ENCODE results near the gene PIP4K2A.
A peak's percentile ranks its signal among the peaks of the same experiment; 100 is the strongest.

Gene PIP4K2A

GRCh38 chr10:22557321-22557720, 157.1 kb downstream of the PIP4K2A start:
- H3K36me3 ChIP-seq (ENCODE audit: control insufficient read depth, insufficient read depth, low read length, severe bottlenecking), result no peaks in the 10 kb centered on the region
- DNase-seq (ENCODE audit: low read depth), result peak; percentile 35
- H3K9ac ChIP-seq (ENCODE audit: low read length), result no peak overlapping the region
- no peaks in the 10 kb centered on the region for H3K27me3 ChIP-seq (replicated peaks; ENCODE audit: control insufficient read depth, insufficient read depth, low read length)
- H3K4me3 ChIP-seq (ENCODE audit: low read length), result no peak overlapping the region
- peaks cover 22% of the 10 kb centered on the region for H3K4me1 ChIP-seq (ENCODE audit: control insufficient read depth, insufficient read depth, low read length)
- H3K9me3 ChIP-seq (ENCODE audit: control insufficient read depth, low read length), result no peaks in the 10 kb centered on the region

DNA sequence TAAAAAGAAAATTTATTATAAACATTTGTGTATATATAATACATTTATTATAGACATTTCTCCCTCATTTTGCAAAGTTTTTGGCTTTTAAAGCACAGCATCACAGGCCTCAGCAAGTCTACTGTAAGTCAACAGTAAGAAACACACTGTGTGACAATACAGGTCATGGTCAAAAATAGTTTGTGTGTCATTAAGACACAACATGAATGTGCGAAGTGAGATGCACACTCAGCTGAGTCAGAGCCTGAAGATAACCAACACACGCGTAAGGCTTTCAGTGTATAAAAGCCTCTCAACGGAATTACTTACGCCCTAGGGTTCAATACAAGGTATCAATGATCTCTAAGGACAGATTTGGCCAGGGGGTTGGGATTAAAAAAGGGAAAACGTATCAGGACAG, 157.6 kb downstream of the PIP4K2A start:
- Histone ChIP-seq H3K36me3 (ENCODE audit: control insufficient read depth, insufficient read depth, low read length, severe bottlenecking) (peaks cover under 1% of the 10 kb centered on the region), H3K9me3 (ENCODE audit: control insufficient read depth, low read length) (no peaks in the 10 kb centered on the region), H3K4me3 (ENCODE audit: low read length) (no peak overlapping the region), H3K27me3 (replicated peaks; ENCODE audit: control insufficient read depth, insufficient read depth, low read length) (no peaks in the 10 kb centered on the region), H3K4me1 (ENCODE audit: control insufficient read depth, insufficient read depth, low read length) (peaks cover 22% of the 10 kb centered on the region), H3K9ac (ENCODE audit: low read length) (no peak overlapping the region)
- DNase-seq (ENCODE audit: low read depth), result no peak

DNA sequence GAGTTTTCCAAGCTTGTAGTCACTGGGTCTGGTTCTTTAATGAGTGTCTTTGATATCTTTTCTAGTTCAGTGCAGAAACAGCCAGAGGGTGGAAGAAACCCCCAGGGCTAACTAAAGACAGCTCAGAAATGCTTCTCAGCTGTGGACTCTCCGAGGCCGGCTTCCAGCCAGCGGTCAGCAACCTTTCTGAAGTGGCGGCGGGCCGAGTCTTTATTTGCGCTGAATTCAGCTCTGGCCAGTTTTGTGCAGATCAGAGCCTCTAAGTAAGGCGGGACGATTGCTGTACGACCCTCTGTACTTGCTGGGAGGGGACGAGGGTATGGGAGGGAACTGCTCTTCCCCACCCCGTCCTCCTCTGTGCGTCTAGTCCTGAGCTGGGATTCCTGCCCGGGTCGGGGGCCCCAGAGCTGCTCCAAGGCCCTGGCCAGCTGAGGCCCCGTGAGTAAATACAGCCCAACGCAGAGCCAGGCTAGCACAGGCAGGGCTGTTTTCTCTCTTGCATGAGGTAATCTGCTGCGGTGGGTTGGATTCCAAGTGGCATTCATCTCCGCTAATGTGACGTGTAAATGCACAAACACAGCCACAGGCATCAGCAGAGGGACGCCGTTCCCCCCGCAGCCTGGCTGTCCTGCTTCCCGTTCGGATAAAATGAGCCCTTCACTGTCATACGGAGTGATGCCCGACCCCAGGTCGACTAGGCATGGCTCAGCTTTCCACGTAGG, 159.8 kb downstream of the PIP4K2A start:
- peak overlapping the region; percentile 70 for H3K9ac ChIP-seq (ENCODE audit: low read length)
- H3K9me3 ChIP-seq (ENCODE audit: control insufficient read depth, low read length), result no peaks in the 10 kb centered on the region
- H3K4me3 ChIP-seq (ENCODE audit: low read length), result peak overlapping the region; percentile 71
- peaks cover 14% of the 10 kb centered on the region for H3K36me3 ChIP-seq (ENCODE audit: control insufficient read depth, insufficient read depth, low read length, severe bottlenecking)
- H3K4me1 ChIP-seq (ENCODE audit: control insufficient read depth, insufficient read depth, low read length), result peaks cover 22% of the 10 kb centered on the region
- H3K27me3 ChIP-seq (replicated peaks; ENCODE audit: control insufficient read depth, insufficient read depth, low read length), result no peaks in the 10 kb centered on the region
- DNase-seq (ENCODE audit: low read depth), result no peak

DNA sequence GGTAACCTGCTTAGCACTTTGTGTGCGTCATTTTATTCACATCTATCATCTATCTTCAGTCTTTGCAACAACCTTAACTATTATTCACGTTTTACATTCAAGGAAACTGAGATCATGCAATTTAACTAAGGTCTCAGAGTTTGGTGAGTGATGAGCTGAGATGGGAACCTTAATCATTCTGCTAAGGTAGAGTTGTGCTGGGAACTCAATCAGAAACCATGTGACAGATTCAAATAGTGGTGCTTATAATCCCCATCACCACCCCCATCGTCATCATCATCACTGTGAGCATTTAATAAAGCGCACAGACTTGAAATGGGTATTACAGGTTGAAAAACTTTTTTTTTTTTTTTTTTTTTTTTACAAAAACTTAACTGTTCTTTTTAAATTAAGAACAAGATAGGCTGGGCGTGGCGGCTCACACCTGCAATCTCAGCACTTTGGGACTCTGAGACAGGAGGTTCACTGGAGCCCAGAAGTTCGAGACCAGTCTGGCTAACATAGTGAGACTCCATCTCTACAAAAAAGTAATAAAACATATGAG, 160.9 kb downstream of the PIP4K2A start:
- Histone ChIP-seq H3K9ac (ENCODE audit: low read length) (no peak overlapping the region), H3K36me3 (ENCODE audit: control insufficient read depth, insufficient read depth, low read length, severe bottlenecking) (peaks cover 19% of the 10 kb centered on the region), H3K4me3 (ENCODE audit: low read length) (no peak overlapping the region), H3K9me3 (ENCODE audit: control insufficient read depth, low read length) (no peaks in the 10 kb centered on the region), H3K4me1 (ENCODE audit: control insufficient read depth, insufficient read depth, low read length) (peaks cover 22% of the 10 kb centered on the region), H3K27me3 (replicated peaks; ENCODE audit: control insufficient read depth, insufficient read depth, low read length) (no peaks in the 10 kb centered on the region)
- DNase-seq (ENCODE audit: low read depth), result no peak

GRCh38 chr10:22552888-22553378, 161.4 kb downstream of the PIP4K2A start:
- no peaks in the 10 kb centered on the region for H3K27me3 ChIP-seq (replicated peaks; ENCODE audit: control insufficient read depth, insufficient read depth, low read length)

GRCh38 chr10:22551681-22552365, 162.6 kb downstream of the PIP4K2A start:
- H3K36me3 ChIP-seq (ENCODE audit: control insufficient read depth, insufficient read depth, low read length, severe bottlenecking), result peaks cover 36% of the 10 kb centered on the region
- H3K27me3 ChIP-seq (replicated peaks; ENCODE audit: control insufficient read depth, insufficient read depth, low read length), result no peaks in the 10 kb centered on the region
- no peak overlapping the region for H3K4me3 ChIP-seq (ENCODE audit: low read length)
- no peak for DNase-seq (ENCODE audit: low read depth)
- H3K4me1 ChIP-seq (ENCODE audit: control insufficient read depth, insufficient read depth, low read length), result peaks cover 22% of the 10 kb centered on the region
- H3K9ac ChIP-seq (ENCODE audit: low read length), result no peak overlapping the region
- no peaks in the 10 kb centered on the region for H3K9me3 ChIP-seq (ENCODE audit: control insufficient read depth, low read length)

More at GRCh38 chr10:22552888-22553378, 161.4 kb downstream of the PIP4K2A start:
- Histone ChIP-seq H3K9ac (ENCODE audit: low read length) (no peak overlapping the region), H3K36me3 (ENCODE audit: control insufficient read depth, insufficient read depth, low read length, severe bottlenecking) (peaks cover 25% of the 10 kb centered on the region), H3K9me3 (ENCODE audit: control insufficient read depth, low read length) (no peaks in the 10 kb centered on the region), H3K4me3 (ENCODE audit: low read length) (no peak overlapping the region), H3K4me1 (ENCODE audit: control insufficient read depth, insufficient read depth, low read length) (peaks cover 22% of the 10 kb centered on the region)
- DNase-seq (ENCODE audit: low read depth), result peak; percentile 25

DNA sequence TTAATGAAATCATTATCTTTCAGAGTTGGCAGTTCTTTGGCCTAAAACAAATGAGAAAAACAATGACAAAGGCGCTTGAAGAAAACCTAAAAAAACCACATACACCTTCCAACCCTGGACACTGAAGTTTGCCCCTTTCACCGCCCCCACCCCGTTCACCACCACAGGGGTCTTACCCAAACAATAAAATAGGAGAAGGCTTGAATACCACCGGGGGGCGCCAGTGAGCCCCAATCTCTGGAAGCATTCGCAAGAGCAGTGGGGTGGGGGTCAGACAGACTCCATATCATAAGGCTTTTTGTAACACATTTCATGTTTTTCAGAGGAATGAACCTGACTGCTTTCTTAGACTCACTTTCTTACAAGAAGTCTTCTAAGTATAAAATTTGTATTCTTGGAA, 163.6 kb downstream of the PIP4K2A start:
- no peaks in the 10 kb centered on the region for H3K27me3 ChIP-seq (replicated peaks; ENCODE audit: control insufficient read depth, insufficient read depth, low read length)
- peak; percentile 52 for DNase-seq (ENCODE audit: low read depth)
- H3K4me3 ChIP-seq (ENCODE audit: low read length), result no peak overlapping the region
- H3K36me3 ChIP-seq (ENCODE audit: control insufficient read depth, insufficient read depth, low read length, severe bottlenecking), result peaks cover 42% of the 10 kb centered on the region
- H3K9ac ChIP-seq (ENCODE audit: low read length), result no peak overlapping the region
- H3K9me3 ChIP-seq (ENCODE audit: control insufficient read depth, low read length), result no peaks in the 10 kb centered on the region
- H3K4me1 ChIP-seq (ENCODE audit: control insufficient read depth, insufficient read depth, low read length), result peaks cover 22% of the 10 kb centered on the region

DNA sequence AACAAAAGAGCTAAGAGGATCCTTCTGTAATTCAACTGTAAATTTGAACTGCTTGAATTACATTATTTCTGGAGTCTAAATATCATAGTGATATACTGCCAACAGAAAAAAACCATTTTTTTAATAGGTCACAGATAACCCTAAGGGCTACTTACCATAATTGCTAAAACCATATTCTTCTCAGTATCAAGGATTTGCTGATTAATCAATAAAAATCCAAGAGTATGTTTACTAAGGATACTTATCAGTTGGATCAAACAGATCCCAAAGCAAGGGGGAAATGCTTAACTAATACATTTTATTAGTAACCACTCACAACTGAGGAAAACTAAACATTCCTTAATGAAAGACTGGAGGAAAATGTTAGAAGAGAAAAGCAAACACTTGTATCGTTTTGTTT, 166.0 kb downstream of the PIP4K2A start:
- DNase-seq (ENCODE audit: low read depth), result no peak
- no peaks in the 10 kb centered on the region for H3K27me3 ChIP-seq (replicated peaks; ENCODE audit: control insufficient read depth, insufficient read depth, low read length)
- H3K36me3 ChIP-seq (ENCODE audit: control insufficient read depth, insufficient read depth, low read length, severe bottlenecking), result peaks cover 47% of the 10 kb centered on the region
- peaks cover 6% of the 10 kb centered on the region for H3K4me1 ChIP-seq (ENCODE audit: control insufficient read depth, insufficient read depth, low read length)
- H3K4me3 ChIP-seq (ENCODE audit: low read length), result no peak overlapping the region
- no peaks in the 10 kb centered on the region for H3K9me3 ChIP-seq (ENCODE audit: control insufficient read depth, low read length)
- H3K9ac ChIP-seq (ENCODE audit: low read length), result no peak overlapping the region

- Histone ChIP-seq H3K4me1 (ENCODE audit: control insufficient read depth, insufficient read depth, low read length) (no peaks in the 10 kb centered on the region), H3K9ac (ENCODE audit: low read length) (no peak overlapping the region), H3K36me3 (ENCODE audit: control insufficient read depth, insufficient read depth, low read length, severe bottlenecking) (peaks cover 68% of the 10 kb centered on the region), H3K9me3 (ENCODE audit: control insufficient read depth, low read length) (no peaks in the 10 kb centered on the region), H3K27me3 (replicated peaks; ENCODE audit: control insufficient read depth, insufficient read depth, low read length) (no peaks in the 10 kb centered on the region), H3K4me3 (ENCODE audit: low read length) (no peak overlapping the region)
- DNase-seq (ENCODE audit: low read depth), result no peak
These were observed 168.7 kb downstream of the PIP4K2A start for GRCh38 chr10:22545643-22546042.

- Histone ChIP-seq H3K4me1 (ENCODE audit: control insufficient read depth, insufficient read depth, low read length) (no peaks in the 10 kb centered on the region), H3K4me3 (ENCODE audit: low read length) (no peak overlapping the region), H3K9ac (ENCODE audit: low read length) (no peak overlapping the region), H3K27me3 (replicated peaks; ENCODE audit: control insufficient read depth, insufficient read depth, low read length) (no peaks in the 10 kb centered on the region), H3K36me3 (ENCODE audit: control insufficient read depth, insufficient read depth, low read length, severe bottlenecking) (peaks cover 67% of the 10 kb centered on the region), H3K9me3 (ENCODE audit: control insufficient read depth, low read length) (no peaks in the 10 kb centered on the region)
- no peak for DNase-seq (ENCODE audit: low read depth)
These were observed 169.9 kb downstream of the PIP4K2A start for GRCh38 chr10:22544325-22545068.

DNA sequence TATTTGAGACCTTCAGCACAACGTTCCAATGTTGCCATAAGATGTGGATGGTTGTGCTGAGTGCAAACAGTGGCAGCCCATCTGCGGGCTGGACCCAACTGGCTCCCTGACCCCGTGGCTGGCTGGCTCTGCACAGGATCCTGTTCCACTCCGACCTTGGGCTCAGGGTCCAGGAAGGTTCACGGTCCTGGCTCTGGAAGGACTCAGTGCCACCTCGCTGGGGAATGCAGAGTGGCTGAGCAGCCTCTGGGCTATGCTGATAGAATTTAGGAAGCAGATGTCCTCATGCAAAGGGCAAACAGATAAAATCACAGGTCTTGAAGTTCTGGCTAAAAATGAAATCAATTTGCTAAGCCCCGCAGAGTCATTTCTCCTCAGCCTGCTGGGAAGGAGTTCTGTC, 171.6 kb downstream of the PIP4K2A start:
- no peaks in the 10 kb centered on the region for H3K4me1 ChIP-seq (ENCODE audit: control insufficient read depth, insufficient read depth, low read length)
- DNase-seq (ENCODE audit: low read depth), result no peak
- H3K27me3 ChIP-seq (replicated peaks; ENCODE audit: control insufficient read depth, insufficient read depth, low read length), result no peaks in the 10 kb centered on the region
- H3K9ac ChIP-seq (ENCODE audit: low read length), result no peak overlapping the region
- peaks cover 73% of the 10 kb centered on the region for H3K36me3 ChIP-seq (ENCODE audit: control insufficient read depth, insufficient read depth, low read length, severe bottlenecking)
- no peak overlapping the region for H3K4me3 ChIP-seq (ENCODE audit: low read length)
- H3K9me3 ChIP-seq (ENCODE audit: control insufficient read depth, low read length), result no peaks in the 10 kb centered on the region
